Naive B cell (primary cell): ENCODE measurements around the gene CHMP4B. TPM values are rescaled to one million over a fixed set of nuclear protein-coding genes. Genes with fewer than 3 reads are reported as not detected.

Experiments used
- polyA plus RNA-seq, 6 donors: library from polyadenylated mRNA; unstranded; fragments of 300-500 nt; fragmentation: Illumina TruSeq; gene quantifications; one replicate each; pipeline ENCODE4 v1.2.3, GENCODE V29; 2021; ENCODE audit warnings: low read depth in 6 of 6

The CHMP4B gene
- polyA plus RNA-seq, 6 donors from 2014 or later = 1.3 to 8.0 (median 7.2) TPM

Other genes with a start within 250 kb of the CHMP4B start
- gene C20orf144, start 149.0 kb upstream of the CHMP4B start, polyA plus RNA-seq = not detected
- gene ACTL10, start 144.4 kb upstream of the CHMP4B start, polyA plus RNA-seq = 1 to 10 TPM in 5 of 6 donors, not detected in 1; 1.2 to 4.8 (median 3.7) TPM
- gene NECAB3, start 136.9 kb upstream of the CHMP4B start, polyA plus RNA-seq = 1 to 10 TPM in 1 of 6 donors, under 1 TPM in 2, not detected in 3; 0.74 to 1.0 (median 0.82) TPM
- under 1 TPM in 4 of 6 donors, not detected in 2; 0.16 to 0.78 (median 0.27) TPM for gene E2F1, start 125.0 kb upstream of the CHMP4B start, polyA plus RNA-seq
- gene PXMP4, start 91.0 kb upstream of the CHMP4B start, polyA plus RNA-seq = 10 to 100 TPM in 1 of 6 donors, 1 to 10 TPM in 4, not detected in 1; 7.0 to 10.6 (median 8.2) TPM
- 1 to 10 TPM; 1.1 to 4.5 (median 2.4) TPM for gene ZNF341, start 79.4 kb upstream of the CHMP4B start, polyA plus RNA-seq
- gene RALY, start 182.6 kb downstream of the CHMP4B start, polyA plus RNA-seq = 100 to 1,000 TPM; 155 to 228 (median 187) TPM